Measurements from ENCODE around the gene DDX10. TPM values are rescaled to one million over a fixed set of nuclear protein-coding genes. Genes with fewer than 3 reads are reported as not detected.

DDX10 gene
- total and polyA plus RNA-seq, 3 donors from 2014 or later, result 25.7 to 64.4 (median 59.2) TPM

GRCh38 chr11:108729227-108729871, 64.5 kb downstream of the DDX10 start:
- Histone ChIP-seq H3K36me3 (ENCODE audit: low read depth, missing control alignments) (no peaks in the 10 kb centered on the region), H3K27me3 (no peaks in the 10 kb centered on the region), H3K9me3 (no peaks in the 10 kb centered on the region), H3K4me1 (no peaks in the 10 kb centered on the region), H3K27ac (no peak overlapping the region), H3K4me3 (no peak overlapping the region)
- TF ChIP-seq CTCF (IDR thresholded peaks at IDR 0.05) (no peak), POLR2A (IDR thresholded peaks at IDR 0.05) (no peak)
- 82 to 90% methylated on average over 7 of the region's 7 CpGs for WGBS, 2 donors
- intact Hi-C loops (cut with DNase I; ENCODE audit: low total_unique reads), result no loop called here
- no peak for DNase-seq

- no peaks in the 10 kb centered on the region for H3K27me3 ChIP-seq
- WGBS, 2 donors, result 91 to 93% methylated on average over 8 of the region's 8 CpGs
- intact Hi-C loops (cut with DNase I; ENCODE audit: low total_unique reads), result no loop called here
- H3K9me3 ChIP-seq, result no peaks in the 10 kb centered on the region
- no peaks in the 10 kb centered on the region for H3K4me1 ChIP-seq
- no peak overlapping the region for H3K4me3 ChIP-seq
- no peak overlapping the region for H3K27ac ChIP-seq
- H3K36me3 ChIP-seq (ENCODE audit: low read depth, missing control alignments), result no peaks in the 10 kb centered on the region
- TF ChIP-seq CTCF (IDR thresholded peaks at IDR 0.05), result no peak
- no peak for TF ChIP-seq POLR2A (IDR thresholded peaks at IDR 0.05)
- DNase-seq, result no peak
These were observed 67.5 kb downstream of the DDX10 start for GRCh38 chr11:108732395-108732794.

- Histone ChIP-seq H3K4me1 (no peaks in the 10 kb centered on the region), H3K4me3 (no peak overlapping the region), H3K36me3 (ENCODE audit: low read depth, missing control alignments) (no peaks in the 10 kb centered on the region), H3K27ac (peak overlapping the region in 1 of 2 donors; percentile 10), H3K27me3 (no peaks in the 10 kb centered on the region), H3K9me3 (no peaks in the 10 kb centered on the region)
- intact Hi-C loops (cut with DNase I; ENCODE audit: low total_unique reads), result no loop called here
- WGBS, 2 donors, result 63 to 81% methylated on average over 6 of the region's 6 CpGs
- TF ChIP-seq POLR2A (IDR thresholded peaks at IDR 0.05), result no peak
- no peak for TF ChIP-seq CTCF (IDR thresholded peaks at IDR 0.05)
- no peak for DNase-seq
These were observed 68.7 kb downstream of the DDX10 start for GRCh38 chr11:108733479-108734116.

- 65 to 68% methylated on average over 1 of the region's 1 CpG for WGBS, 2 donors
- intact Hi-C loops (cut with DNase I; ENCODE audit: low total_unique reads), result no loop called here
- no peak overlapping the region for H3K4me3 ChIP-seq
- no peaks in the 10 kb centered on the region for H3K36me3 ChIP-seq (ENCODE audit: low read depth, missing control alignments)
- H3K4me1 ChIP-seq, result no peaks in the 10 kb centered on the region
- H3K27me3 ChIP-seq, result no peaks in the 10 kb centered on the region
- no peak for DNase-seq
- TF ChIP-seq POLR2A (IDR thresholded peaks at IDR 0.05), result no peak
- no peak for TF ChIP-seq CTCF (IDR thresholded peaks at IDR 0.05)
- H3K9me3 ChIP-seq, result no peaks in the 10 kb centered on the region
- no peak overlapping the region for H3K27ac ChIP-seq
These were observed 69.4 kb downstream of the DDX10 start for GRCh38 chr11:108734283-108734682.

Data from testis (tissue), 3 donors.